ENCODE data around the gene CASP7. TPM values are rescaled to one million over a fixed set of nuclear protein-coding genes. Genes with fewer than 3 reads are reported as not detected.

The CASP7 gene
- total and polyA plus RNA-seq, 4 experiments from 2014 or later, result 16.4 to 23.1 (median 20.5) TPM

- POLR2A ChIA-PET (ENCODE audit: partially characterized antibody), result interaction anchor here (0.6 kb wide), 1 partner anchor 12 kb away, joined by 4 read pairs; no protein-coding TSS in a partner anchor
- intact Hi-C loops (cut with micrococcal nuclease), result no loop called here
- H3K4me3 Mint-ChIP-seq, result no peak overlapping the region
- H3K27ac Mint-ChIP-seq, result no peak overlapping the region
- no peaks in the 10 kb centered on the region for H3K27me3 ChIP-seq (ENCODE audit: insufficient read depth, low read length)
- H3K36me3 Mint-ChIP-seq, result no peaks in the 10 kb centered on the region
- no peak for DNase-seq
- H3K36me3 ChIP-seq (ENCODE audit: insufficient read depth, low read length), result no peaks in the 10 kb centered on the region
- H3K4me3 ChIP-seq (ENCODE audit: low read length in 2 of 2), result no peak overlapping the region
- no peaks in the 10 kb centered on the region for H3K9me3 ChIP-seq (ENCODE audit: control insufficient read depth in 1 of 2, low read length in 2 of 2)
- peaks cover 5 to 9% of the 10 kb centered on the region in 2 donors for H3K27me3 Mint-ChIP-seq
- H3K27ac ChIP-seq (ENCODE audit: low read depth, low read length), result no peak overlapping the region
- peaks cover 0 to 3% (median 0%) of the 10 kb centered on the region in 8 donors for H3K9me3 Mint-ChIP-seq
- no peaks in the 10 kb centered on the region for H3K4me1 Mint-ChIP-seq
- H3K4me1 ChIP-seq (ENCODE audit: insufficient read depth, low read length), result no peaks in the 10 kb centered on the region
- CTCF ChIA-PET (ENCODE audit: partially characterized antibody), result no interaction called here
Measured at GRCh38 chr10:113740850-113741249, 61.1 kb downstream of the CASP7 start.

GRCh38 chr10:113742466-113742865 is 62.8 kb downstream of the CASP7 start:
- CTCF ChIA-PET (ENCODE audit: partially characterized antibody), result no interaction called here
- DNase-seq, result no peak
- no peak overlapping the region for H3K27ac Mint-ChIP-seq

GRCh38 chr10:113743594-113743993 is 63.9 kb downstream of the CASP7 start:
- H3K4me1 Mint-ChIP-seq, result no peaks in the 10 kb centered on the region
- DNase-seq, result no peak
- H3K36me3 Mint-ChIP-seq, result no peaks in the 10 kb centered on the region
- intact Hi-C loops (cut with micrococcal nuclease), result no loop called here
- Histone ChIP-seq H3K9me3 (ENCODE audit: control insufficient read depth in 1 of 2, low read length in 2 of 2) (no peaks in the 10 kb centered on the region), H3K36me3 (ENCODE audit: insufficient read depth, low read length) (no peaks in the 10 kb centered on the region), H3K27ac (ENCODE audit: low read depth, low read length) (no peak overlapping the region), H3K4me1 (ENCODE audit: insufficient read depth, low read length) (no peaks in the 10 kb centered on the region), H3K4me3 (ENCODE audit: low read length in 2 of 2) (no peak overlapping the region), H3K27me3 (ENCODE audit: insufficient read depth, low read length) (no peaks in the 10 kb centered on the region)
- peaks cover 0 to 5% (median 0%) of the 10 kb centered on the region in 8 donors for H3K9me3 Mint-ChIP-seq
- H3K4me3 Mint-ChIP-seq, result no peak overlapping the region
- peaks cover 9 to 12% of the 10 kb centered on the region in 2 donors for H3K27me3 Mint-ChIP-seq
- POLR2A ChIA-PET (ENCODE audit: partially characterized antibody), result no interaction called here
- no peak overlapping the region for H3K27ac Mint-ChIP-seq
- CTCF ChIA-PET (ENCODE audit: partially characterized antibody), result no interaction called here

More at GRCh38 chr10:113742466-113742865, 62.8 kb downstream of the CASP7 start:
- H3K4me3 Mint-ChIP-seq, result no peak overlapping the region
- Histone ChIP-seq H3K4me1 (ENCODE audit: insufficient read depth, low read length) (no peaks in the 10 kb centered on the region), H3K27ac (ENCODE audit: low read depth, low read length) (no peak overlapping the region), H3K27me3 (ENCODE audit: insufficient read depth, low read length) (no peaks in the 10 kb centered on the region), H3K9me3 (ENCODE audit: control insufficient read depth in 1 of 2, low read length in 2 of 2) (no peaks in the 10 kb centered on the region), H3K36me3 (ENCODE audit: insufficient read depth, low read length) (no peaks in the 10 kb centered on the region), H3K4me3 (ENCODE audit: low read length in 2 of 2) (no peak overlapping the region)
- no peaks in the 10 kb centered on the region for H3K4me1 Mint-ChIP-seq
- peaks cover 0 to 3% (median 0%) of the 10 kb centered on the region in 8 donors for H3K9me3 Mint-ChIP-seq
- POLR2A ChIA-PET (ENCODE audit: partially characterized antibody), result no interaction called here
- no peaks in the 10 kb centered on the region for H3K36me3 Mint-ChIP-seq
- H3K27me3 Mint-ChIP-seq, result peaks cover 9 to 12% of the 10 kb centered on the region in 2 donors
- intact Hi-C loops (cut with micrococcal nuclease), result no loop called here

- no peaks in the 10 kb centered on the region for H3K9me3 ChIP-seq (ENCODE audit: control insufficient read depth in 1 of 2, low read length in 2 of 2)
- no peak overlapping the region for H3K27ac ChIP-seq (ENCODE audit: low read depth, low read length)
- CTCF ChIA-PET (ENCODE audit: partially characterized antibody), result no interaction called here
- H3K36me3 ChIP-seq (ENCODE audit: insufficient read depth, low read length), result no peaks in the 10 kb centered on the region
- Mint-ChIP-seq H3K9me3 (peaks cover 0 to 5% (median 0%) of the 10 kb centered on the region in 8 donors), H3K36me3 (no peaks in the 10 kb centered on the region), H3K27me3 (peaks cover 9 to 12% of the 10 kb centered on the region in 2 donors), H3K27ac (no peak overlapping the region), H3K4me3 (no peak overlapping the region), H3K4me1 (no peaks in the 10 kb centered on the region)
- no peaks in the 10 kb centered on the region for H3K27me3 ChIP-seq (ENCODE audit: insufficient read depth, low read length)
- no peaks in the 10 kb centered on the region for H3K4me1 ChIP-seq (ENCODE audit: insufficient read depth, low read length)
- intact Hi-C loops (cut with micrococcal nuclease), result no loop called here
- DNase-seq, result no peak
- POLR2A ChIA-PET (ENCODE audit: partially characterized antibody), result no interaction called here
- H3K4me3 ChIP-seq (ENCODE audit: low read length in 2 of 2), result no peak overlapping the region
Measured at GRCh38 chr10:113745374-113745773, 65.7 kb downstream of the CASP7 start.

- DNase-seq, result no peak
- no peak overlapping the region for H3K4me3 ChIP-seq (ENCODE audit: low read length in 2 of 2)
- H3K27ac ChIP-seq (ENCODE audit: low read depth, low read length), result no peak overlapping the region
- H3K4me1 ChIP-seq (ENCODE audit: insufficient read depth, low read length), result no peaks in the 10 kb centered on the region
- no peaks in the 10 kb centered on the region for H3K36me3 ChIP-seq (ENCODE audit: insufficient read depth, low read length)
- no peaks in the 10 kb centered on the region for H3K9me3 ChIP-seq (ENCODE audit: control insufficient read depth in 1 of 2, low read length in 2 of 2)
- Mint-ChIP-seq H3K27me3 (peaks cover 8 to 12% of the 10 kb centered on the region in 2 donors), H3K4me1 (no peaks in the 10 kb centered on the region), H3K9me3 (peaks cover 0 to 5% (median 0%) of the 10 kb centered on the region in 8 donors), H3K4me3 (no peak overlapping the region), H3K27ac (peak overlapping the region in 1 of 7 donors; percentile 69), H3K36me3 (no peaks in the 10 kb centered on the region)
- ChIA-PET CTCF (ENCODE audit: partially characterized antibody) (no interaction called here), POLR2A (ENCODE audit: partially characterized antibody) (no interaction called here)
- intact Hi-C loops (cut with micrococcal nuclease), result no loop called here
- H3K27me3 ChIP-seq (ENCODE audit: insufficient read depth, low read length), result no peaks in the 10 kb centered on the region
Measured at GRCh38 chr10:113746217-113746957, 66.7 kb downstream of the CASP7 start.

GRCh38 chr10:113751181-113751732 is 71.5 kb downstream of the CASP7 start, which contains the start of gene PLEKHS1:
Gene PLEKHS1, plus strand, starts transcription at chr10:113751682. Its CDS starts 3,596 bp downstream, at chr10:113755278.
- ChIA-PET CTCF (ENCODE audit: partially characterized antibody) (interaction anchor here (0.6 kb wide), 1 partner anchor 382 kb away, joined by 3 read pairs; no protein-coding TSS in a partner anchor), POLR2A (ENCODE audit: partially characterized antibody) (no interaction called here)
- peaks cover 0 to 2% (median 0%) of the 10 kb centered on the region in 8 donors for H3K9me3 Mint-ChIP-seq

GRCh38 chr10:113752553-113752952 is 72.8 kb downstream of the CASP7 start:
- no peaks in the 10 kb centered on the region for H3K4me1 ChIP-seq (ENCODE audit: insufficient read depth, low read length)
- no peaks in the 10 kb centered on the region for H3K36me3 Mint-ChIP-seq
- no peaks in the 10 kb centered on the region for H3K9me3 ChIP-seq (ENCODE audit: control insufficient read depth in 1 of 2, low read length in 2 of 2)
- H3K36me3 ChIP-seq (ENCODE audit: insufficient read depth, low read length), result no peaks in the 10 kb centered on the region
- H3K4me3 Mint-ChIP-seq, result no peak overlapping the region
- ChIA-PET POLR2A (ENCODE audit: partially characterized antibody) (no interaction called here), CTCF (ENCODE audit: partially characterized antibody) (no interaction called here)
- peaks cover 8 to 10% of the 10 kb centered on the region in 2 donors for H3K27me3 Mint-ChIP-seq
- H3K27ac Mint-ChIP-seq, result no peak overlapping the region
- no peak for DNase-seq
- H3K4me1 Mint-ChIP-seq, result no peaks in the 10 kb centered on the region
- no peaks in the 10 kb centered on the region for H3K27me3 ChIP-seq (ENCODE audit: insufficient read depth, low read length)
- no peak overlapping the region for H3K27ac ChIP-seq (ENCODE audit: low read depth, low read length)
- no peak overlapping the region for H3K4me3 ChIP-seq (ENCODE audit: low read length in 2 of 2)
- intact Hi-C loops (cut with micrococcal nuclease), result no loop called here
- peaks cover 0 to 2% (median 0%) of the 10 kb centered on the region in 8 donors for H3K9me3 Mint-ChIP-seq

More at GRCh38 chr10:113751181-113751732, 71.5 kb downstream of the CASP7 start, which contains the start of gene PLEKHS1:
- H3K27me3 Mint-ChIP-seq, result peaks cover 8 to 12% of the 10 kb centered on the region in 2 donors
- intact Hi-C loops (cut with micrococcal nuclease), result no loop called here
- Histone ChIP-seq H3K36me3 (ENCODE audit: insufficient read depth, low read length) (no peaks in the 10 kb centered on the region), H3K27ac (ENCODE audit: low read depth, low read length) (no peak within 1 kb of the TSS), H3K4me1 (ENCODE audit: insufficient read depth, low read length) (no peaks in the 10 kb centered on the region), H3K9me3 (ENCODE audit: control insufficient read depth in 1 of 2, low read length in 2 of 2) (no peaks in the 10 kb centered on the region), H3K27me3 (ENCODE audit: insufficient read depth, low read length) (no peaks in the 10 kb centered on the region), H3K4me3 (ENCODE audit: low read length in 2 of 2) (no peak within 1 kb of the TSS)
- no peak within 1 kb of the TSS for H3K27ac Mint-ChIP-seq
- no peak for DNase-seq
- no peak within 1 kb of the TSS for H3K4me3 Mint-ChIP-seq
- H3K36me3 Mint-ChIP-seq, result no peaks in the 10 kb centered on the region
- no peaks in the 10 kb centered on the region for H3K4me1 Mint-ChIP-seq

Measured in CD4-positive, alpha-beta memory T cell (primary cell).